ENCODE measurements around the gene MACROD2.
"Not testable (repeated sequence)": the region's sequence is repeated elsewhere in the genome, so short reads cannot be mapped to it uniquely, and the experiment has no call there.

Gene MACROD2

GRCh38 chr20:14245368-14245970 is 250.2 kb downstream of the MACROD2 start:
- DNase-seq (ENCODE audit: low read depth) = peak; percentile 35
- no peak for TF ChIP-seq CTCF (conservative IDR thresholded peaks at IDR 0.05; ENCODE audit: low read depth, low read length)
- no peak overlapping the region for H3K4me3 ChIP-seq (ENCODE audit: low read depth, low read length)

GRCh38 chr20:14259689-14260088 is 264.4 kb downstream of the MACROD2 start:
- DNase-seq (ENCODE audit: low read depth) = no peak
- no peak for TF ChIP-seq CTCF (conservative IDR thresholded peaks at IDR 0.05; ENCODE audit: low read depth, low read length)

GRCh38 chr20:14260367-14260766 is 265.1 kb downstream of the MACROD2 start:
- no peak overlapping the region for H3K4me3 ChIP-seq (ENCODE audit: low read depth, low read length)
- no peak for DNase-seq (ENCODE audit: low read depth)
- TF ChIP-seq CTCF (conservative IDR thresholded peaks at IDR 0.05; ENCODE audit: low read depth, low read length) = no peak

More at GRCh38 chr20:14259689-14260088, 264.4 kb downstream of the MACROD2 start:
- no peak overlapping the region for H3K4me3 ChIP-seq (ENCODE audit: low read depth, low read length)

GRCh38 chr20:14264869-14265268 is 269.6 kb downstream of the MACROD2 start:
- TF ChIP-seq CTCF (conservative IDR thresholded peaks at IDR 0.05; ENCODE audit: low read depth, low read length) = peak; percentile 67
- peak; percentile 71 for DNase-seq (ENCODE audit: low read depth)
- no peak overlapping the region for H3K4me3 ChIP-seq (ENCODE audit: low read depth, low read length)

GRCh38 chr20:14266246-14266645 is 270.9 kb downstream of the MACROD2 start:
- H3K4me3 ChIP-seq (ENCODE audit: low read depth, low read length) = no peak overlapping the region
- no peak for TF ChIP-seq CTCF (conservative IDR thresholded peaks at IDR 0.05; ENCODE audit: low read depth, low read length)
- DNase-seq (ENCODE audit: low read depth) = no peak

GRCh38 chr20:14270751-14271150 is 275.4 kb downstream of the MACROD2 start:
- not testable (repeated sequence) for DNase-seq (ENCODE audit: low read depth)

GRCh38 chr20:14282140-14282539 is 286.8 kb downstream of the MACROD2 start:
- H3K4me3 ChIP-seq (ENCODE audit: low read depth, low read length) = no peak overlapping the region
- no peak for TF ChIP-seq CTCF (conservative IDR thresholded peaks at IDR 0.05; ENCODE audit: low read depth, low read length)
- DNase-seq (ENCODE audit: low read depth) = no peak

More at GRCh38 chr20:14270751-14271150, 275.4 kb downstream of the MACROD2 start:
- H3K4me3 ChIP-seq (ENCODE audit: low read depth, low read length) = not testable (repeated sequence)
